IMR-90 (cell line): ENCODE measurements around the gene SLC1A7. TPM values are rescaled to one million over a fixed set of nuclear protein-coding genes. Genes with fewer than 3 reads are reported as not detected.

ENCODE experiments used
- ATAC-seq: fragments of 200-7000 bp; cut with Tn5 transposase; 2 replicates; pipeline ENCODE4 v1.9.1; 2020; ENCODE audit warnings: low read depth, mild to moderate bottlenecking, moderate library complexity
- BruUV-seq: library from RNA; stranded (reverse); fragments of 400-500 nt; replicated peaks from 2 replicates; lab custom pipeline; 2021; lab: Mats Ljungman, UMichigan
- CTCF ChIA-PET: fragments of 300-600 bp; formaldehyde crosslinking; extraction: SDS; loops from one replicate; lab custom pipeline; 2021; ENCODE audit warnings: antibody characterized with exemption; lab: Yijun Ruan, JAX
- POLR2A ChIA-PET: fragments of 300-600 bp; sonication (Branson Sonifier 250); formaldehyde crosslinking; loops from one replicate; lab custom pipeline; 2022; ENCODE audit warnings: antibody characterized with exemption; ENCODE audit not compliant: unreplicated experiment; lab: Charles Lee
- DNase-seq: peaks from one replicate; pipeline ENCODE4 v3.0.0; 2013
- H2AFZ ChIP-seq: replicated peaks from 2 replicates; pipeline ENCODE3; 2013; ENCODE audit warnings: low read length, mild to moderate bottlenecking; ENCODE audit not compliant: poor library complexity
- H2AK5ac ChIP-seq: 2 replicates; pipeline ENCODE4 v1.6.1; 2013; ENCODE audit warnings: low read depth, low read length, inconsistent platforms
- H2AK9ac ChIP-seq: replicated peaks from 2 replicates; pipeline ENCODE3; 2013; ENCODE audit warnings: mild to moderate bottlenecking, low read depth, low read length, moderate library complexity; ENCODE audit not compliant: poor library complexity
- H2BK120ac ChIP-seq: 2 replicates; pipeline ENCODE4 v1.6.1; 2013; ENCODE audit warnings: low read depth, low read length, inconsistent platforms
- H2BK15ac ChIP-seq: 3 replicates; pipeline ENCODE4 v1.6.1; 2013; ENCODE audit warnings: low read depth, low read length, inconsistent platforms
- H2BK20ac ChIP-seq: 2 replicates; pipeline ENCODE4 v1.6.1; 2013; ENCODE audit warnings: low read depth, mild to moderate bottlenecking, inconsistent platforms, low read length, moderate library complexity
- H2BK5ac ChIP-seq: 2 replicates; pipeline ENCODE4 v1.6.1; 2013; ENCODE audit warnings: mild to moderate bottlenecking, low read depth, low read length, inconsistent platforms; ENCODE audit not compliant: poor library complexity, severe bottlenecking
- H3K14ac ChIP-seq: replicated peaks from 2 replicates; pipeline ENCODE4 v1.6.1; 2013; ENCODE audit warnings: low read depth, low read length, inconsistent platforms
- H3K18ac ChIP-seq: 2 replicates; pipeline ENCODE4 v1.6.1; 2013; ENCODE audit warnings: low read depth, low read length, control low read depth
- H3K23ac ChIP-seq: 2 replicates; pipeline ENCODE4 v1.6.1; 2013; ENCODE audit warnings: low read depth, low read length, inconsistent platforms
- H3K27ac ChIP-seq: 2 replicates; pipeline ENCODE4 v1.5.1; 2013; ENCODE audit warnings: mild to moderate bottlenecking, control low read depth, low read length; ENCODE audit not compliant: insufficient read depth
- H3K27me3 ChIP-seq: 2 replicates; pipeline ENCODE4 v1.6.1; 2013; ENCODE audit warnings: low read length; ENCODE audit not compliant: control insufficient read depth, insufficient read depth
- H3K36me3 ChIP-seq: 2 replicates; pipeline ENCODE4 v1.6.1; 2013; ENCODE audit warnings: low read length, mixed read lengths; ENCODE audit not compliant: control insufficient read depth, insufficient read depth
- H3K4ac ChIP-seq: 2 replicates; pipeline ENCODE4 v1.6.1; 2013; ENCODE audit warnings: low read depth, low read length, inconsistent platforms
- H3K4me1 ChIP-seq: 2 replicates; pipeline ENCODE4 v1.6.1; 2013; ENCODE audit warnings: low read length, mixed read lengths; ENCODE audit not compliant: control insufficient read depth, insufficient read depth
- H3K4me2 ChIP-seq: 2 replicates; pipeline ENCODE4 v1.6.1; 2013; ENCODE audit warnings: low read depth, mild to moderate bottlenecking, control low read depth, low read length, moderate library complexity
- H3K4me3 ChIP-seq: 2 replicates; pipeline ENCODE4 v1.5.1; 2013; ENCODE audit warnings: low read depth, mild to moderate bottlenecking, control low read depth, low read length, moderate library complexity; ENCODE audit not compliant: insufficient read depth
- H3K56ac ChIP-seq: 2 replicates; pipeline ENCODE4 v1.6.1; 2013; ENCODE audit warnings: low read length, inconsistent platforms; ENCODE audit not compliant: insufficient read depth; ENCODE audit errors: extremely low read depth
- H3K79me1 ChIP-seq, 2 experiments: 2 replicates each; pipeline ENCODE4 v1.6.1; 2013; ENCODE audit warnings: low read length in 2 of 2, inconsistent platforms in 1 of 2, low read depth in 1 of 2
- H3K9ac ChIP-seq: 2 replicates; pipeline ENCODE4 v1.6.1; 2013; ENCODE audit warnings: low read depth, low read length, control low read depth
- H3K9me1 ChIP-seq: 2 replicates; pipeline ENCODE4 v1.6.1; 2013; ENCODE audit warnings: low read length, inconsistent platforms; ENCODE audit not compliant: insufficient read depth
- H3K9me3 ChIP-seq: 2 replicates; pipeline ENCODE4 v1.6.1; 2013; ENCODE audit warnings: low read length; ENCODE audit not compliant: control insufficient read depth, insufficient read depth
- H4K20me1 ChIP-seq: 2 replicates; pipeline ENCODE4 v1.6.1; 2013; ENCODE audit warnings: low read length, inconsistent platforms; ENCODE audit not compliant: insufficient read depth
- H4K5ac ChIP-seq: 2 replicates; pipeline ENCODE4 v1.6.1; 2013; ENCODE audit warnings: mild to moderate bottlenecking, low read depth, low read length, control low read depth
- H4K8ac ChIP-seq, 2 experiments: 2 replicates each; pipeline ENCODE4 v1.6.1; 2013; ENCODE audit warnings: low read depth in 2 of 2, low read length in 2 of 2, control low read depth in 1 of 2, inconsistent platforms in 1 of 2
- H4K91ac ChIP-seq: 2 replicates; pipeline ENCODE4 v1.6.1; 2013; ENCODE audit warnings: low read depth, low read length, inconsistent platforms; ENCODE audit not compliant: insufficient read depth
- BHLHE40 ChIP-seq: fragments of 150-350 bp; IDR thresholded peaks from 2 replicates; pipeline ENCODE4 v1.6.1; 2016; ENCODE audit warnings: mild to moderate bottlenecking, low read depth, low read length
- MAZ ChIP-seq: IDR thresholded peaks from 2 replicates; pipeline ENCODE4 v1.6.1; 2012; ENCODE audit warnings: low read depth, mild to moderate bottlenecking, low read length, improper control_type of control experiment, moderate library complexity, borderline replicate concordance
- RFX5 ChIP-seq: IDR thresholded peaks from 2 replicates; pipeline ENCODE4 v1.8.0; 2012; ENCODE audit warnings: low read depth, mild to moderate bottlenecking, low read length, moderate library complexity
- WGBS, 2 experiments: methylation state at CpG; one replicate each; pipeline versions ENCODE4 v1.1.5 to v1.1.7; 2013; ENCODE audit warnings: missing lambda C conversion rate in 2 of 2; ENCODE audit not compliant: insufficient read length in 1 of 2; ENCODE audit errors: extremely low coverage in 2 of 2; 5-methylcytosine and 5-hydroxymethylcytosine counted together
- dilution Hi-C: fragments of 300-500 bp; cut with HindIII; formaldehyde crosslinking; loops from one replicate; pipeline ENCODE4 v1.14.3; 2018; ENCODE audit warnings: low sequenced_read_pairs; ENCODE audit not compliant: unreplicated experiment
- in situ Hi-C: fragments of 300-500 bp; cut with MboI; formaldehyde crosslinking; loops from 3 replicates; pipeline ENCODE4 v1.14.3; 2019; ENCODE audit warnings: low sequenced_read_pairs, inconsistent platforms, mixed read lengths
- intact Hi-C: fragments of 100-400 bp; cut with micrococcal nuclease; formaldehyde crosslinking; loops from 2 replicates; pipeline ENCODE4 v1.10.0; 2022
- polyA plus RNA-seq, 3 experiments: library from polyadenylated mRNA; depleted of rRNA; stranded (reverse); fragments of >200 nt; gene quantifications; 2 replicates each; pipeline ENCODE4 v1.2.3, GENCODE V29; 2012; ENCODE audit warnings: low replicate concordance in 1 of 3
- total RNA-seq: library from RNA; depleted of rRNA; stranded (reverse); fragments of >200 nt; gene quantifications from 2 replicates; pipeline ENCODE4 v1.2.3, GENCODE V29; 2012

Gene SLC1A7
- total and polyA plus RNA-seq, 2 of the 4 experiments (the other 2 are of a cell fraction): 0.05 TPM; not detected in 1

GRCh38 chr1:53110370-53111072 is 31.9 kb downstream of the SLC1A7 start:
- peak overlapping the region; percentile 96 for H3K4ac ChIP-seq
- H4K20me1 ChIP-seq: no peaks in the 10 kb centered on the region
- intact Hi-C loops (no loop called here), in situ Hi-C loops (no loop called here), dilution Hi-C loops (no loop called here)
- H3K14ac ChIP-seq: peak overlapping the region; percentile 72
- H4K91ac ChIP-seq: peak overlapping the region; percentile 98
- peak overlapping the region; percentile 99 for H2BK20ac ChIP-seq
- H4K5ac ChIP-seq: peak overlapping the region; percentile 82
- H3K27me3 ChIP-seq: no peaks in the 10 kb centered on the region
- no TSS peak for BruUV-seq
- H3K23ac ChIP-seq: peak overlapping the region; percentile 48; the same call in 1 of the 2 replicates
- peak overlapping the region; percentile 50 for H3K27ac ChIP-seq
- peaks cover 38% of the 10 kb centered on the region for H3K4me1 ChIP-seq
- H2BK15ac ChIP-seq: peak overlapping the region; percentile 83; the same call in 2 of the 3 replicates
- WGBS, 2 experiments: 60% methylated on average over 2 of the region's 18 CpGs; no CpG with 5 or more reads in 1 of the 2 experiments
- ATAC-seq (no peak), DNase-seq (peak; percentile 66)
- peaks cover 41% of the 10 kb centered on the region for H3K9me1 ChIP-seq
- POLR2A ChIA-PET: no interaction called here
- peaks cover 17% of the 10 kb centered on the region for H3K9me3 ChIP-seq
- peaks cover 0 to 3% of the 10 kb centered on the region in 2 experiments; a peak in 1 of 4 replicates for H3K79me1 ChIP-seq
- H2BK120ac ChIP-seq: peak overlapping the region; percentile 96
- H2AK9ac ChIP-seq: peak overlapping the region; percentile 57
- no peak overlapping the region for H3K4me2 ChIP-seq
- no peak overlapping the region for H3K4me3 ChIP-seq
- TF ChIP-seq RFX5 (no peak), MAZ (no peak), BHLHE40 (peak; percentile 35; the same call in 1 of the 2 replicates)
- H2BK5ac ChIP-seq: peak overlapping the region; percentile 73
- H3K18ac ChIP-seq: peak overlapping the region; percentile 47
- H2AK5ac ChIP-seq: peak overlapping the region; percentile 99
- peak overlapping the region; percentile 49; the same call in 1 of the 2 replicates for H3K56ac ChIP-seq
- no peaks in the 10 kb centered on the region for H3K36me3 ChIP-seq
- peak overlapping the region; percentile 61 to 88; a peak in 3 of 4 replicates for H4K8ac ChIP-seq
- CTCF ChIA-PET: no interaction called here
- peak overlapping the region; percentile 74 for H2AFZ ChIP-seq
- no peak overlapping the region for H3K9ac ChIP-seq
